ENCODE measurements around the gene UGT2B28.
"Not testable (repeated sequence)": the region's sequence is repeated elsewhere in the genome, so short reads cannot be mapped to it uniquely, and the experiment has no call there.

Gene UGT2B28

DNA sequence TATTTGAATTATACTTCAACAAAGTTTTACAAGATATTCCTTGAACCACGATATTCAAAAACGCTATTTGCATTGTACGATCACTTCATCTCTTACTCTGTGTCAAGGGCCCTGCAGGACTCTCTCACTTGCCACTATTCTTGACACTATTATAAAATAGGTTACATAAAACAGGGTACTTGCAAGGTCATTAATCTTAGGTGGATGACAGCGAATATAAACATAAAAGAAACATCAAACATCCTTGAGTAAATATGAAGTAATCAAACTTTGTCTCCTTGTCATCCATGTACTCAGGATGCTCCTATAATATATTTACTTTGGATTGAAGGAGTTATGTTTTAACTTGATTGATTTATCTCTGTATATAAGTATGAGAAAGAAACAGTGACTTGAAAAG lies at the start of gene UGT2B28:
UGT2B28 (plus strand) TSS at position 395 of the 400 bp plus-strand sequence. CDS start 26 bp downstream, outside the sequence.
- not testable (repeated sequence) for DNase-seq (ENCODE audit: low read depth in 2 of 2)

GRCh38 chr4:69239092-69239491 lies 41.2 kb upstream of the UGT2B28 start:
- no peak for DNase-seq (ENCODE audit: low read depth in 2 of 2)

DNA sequence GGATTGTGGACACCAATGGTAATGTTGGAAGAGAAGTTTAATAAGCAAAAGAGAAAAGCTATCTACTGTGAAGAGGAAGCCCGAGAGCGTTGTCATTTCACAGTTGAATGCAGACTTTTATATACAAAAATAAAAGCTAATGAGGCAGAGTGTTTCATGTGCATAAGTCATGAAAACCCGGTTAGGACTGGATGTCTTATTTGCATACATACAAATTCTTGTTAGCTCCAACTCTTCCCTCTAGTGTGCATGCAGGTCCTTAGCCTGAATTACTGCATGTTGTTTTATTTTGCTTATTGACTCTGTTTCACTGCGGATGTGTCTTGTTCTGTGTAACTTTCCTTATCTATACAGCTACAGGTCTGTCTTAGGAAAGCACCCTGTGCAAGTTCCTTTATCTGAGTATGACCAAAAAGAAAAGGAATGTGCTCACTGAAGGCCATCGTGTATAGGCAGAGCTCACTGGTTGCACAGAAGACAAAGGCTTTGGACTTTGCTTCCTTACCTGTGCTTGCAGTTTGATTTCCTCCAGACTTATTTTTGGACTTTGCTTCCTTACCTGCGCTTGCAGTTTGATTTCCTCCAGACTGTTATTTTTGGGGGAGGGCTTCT lies 40.6 kb upstream of the UGT2B28 start:
- DNase-seq (ENCODE audit: low read depth in 2 of 2), result no peak

- not testable (repeated sequence) for DNase-seq (ENCODE audit: low read depth in 2 of 2)
These were observed 39.5 kb upstream of the UGT2B28 start for GRCh38 chr4:69240787-69241186.

DNA sequence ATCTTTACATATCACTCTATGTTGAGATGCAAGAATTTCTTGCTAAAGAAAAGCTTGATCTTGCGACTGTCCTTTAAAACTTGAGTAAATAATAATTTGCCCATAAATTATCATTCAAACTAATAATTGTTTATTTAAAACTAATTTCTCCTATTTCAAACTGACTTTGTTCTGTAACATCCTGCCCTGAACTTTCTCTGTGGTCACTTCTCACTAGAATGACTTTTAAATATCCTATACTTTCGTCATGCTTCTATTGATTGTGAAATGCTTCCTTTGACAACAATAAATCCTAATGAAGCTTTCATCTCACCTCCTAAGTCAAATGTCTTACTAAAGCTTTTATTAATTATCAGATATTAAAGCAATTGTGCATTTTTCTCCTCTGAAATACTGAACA lies 38.5 kb upstream of the UGT2B28 start:
- not testable (repeated sequence) for DNase-seq (ENCODE audit: low read depth in 2 of 2)

GRCh38 chr4:69242562-69243240 lies 37.6 kb upstream of the UGT2B28 start:
- not testable (repeated sequence) for DNase-seq (ENCODE audit: low read depth in 2 of 2)

DNA sequence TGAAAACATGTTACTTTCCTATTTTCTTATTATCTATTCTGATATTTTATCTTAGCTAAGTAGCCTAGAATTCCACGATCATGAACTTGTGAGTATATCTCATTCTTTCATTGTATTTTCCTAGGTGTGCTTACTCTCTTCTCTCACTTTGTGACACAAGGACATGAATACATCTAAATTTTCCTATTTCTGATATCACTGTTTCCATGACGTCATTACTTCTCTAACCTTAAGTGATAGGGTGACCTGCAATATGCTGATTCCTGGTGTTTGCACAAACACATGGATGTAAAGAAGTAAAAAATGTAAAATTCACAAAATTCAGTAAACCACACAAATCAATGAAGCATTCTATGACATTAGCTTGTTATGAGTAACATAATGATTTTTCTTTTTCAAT lies 29.4 kb upstream of the UGT2B28 start:
- DNase-seq (ENCODE audit: low read depth in 2 of 2), result not testable (repeated sequence)

- DNase-seq (ENCODE audit: low read depth in 2 of 2), result not testable (repeated sequence)
These were observed 27.0 kb upstream of the UGT2B28 start for GRCh38 chr4:69253147-69253772.

DNA sequence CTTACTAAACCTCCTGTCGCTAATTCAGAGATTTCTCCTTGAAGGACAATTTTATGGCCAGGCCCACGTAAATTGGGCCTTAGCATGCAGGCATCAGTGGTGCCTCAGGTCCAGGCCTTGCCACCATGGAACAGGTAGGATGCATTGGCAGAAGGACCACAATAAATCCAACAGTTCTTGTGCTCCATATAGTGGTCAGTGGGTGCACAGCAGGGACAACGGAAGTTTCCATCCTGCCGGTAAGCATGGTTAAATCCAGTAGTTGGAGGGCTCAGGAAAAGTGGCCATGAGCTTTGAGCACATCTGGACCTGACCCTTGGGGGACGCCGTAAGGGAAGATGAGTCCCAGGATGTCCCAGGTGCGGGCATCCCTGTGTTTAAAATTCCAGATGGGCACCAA lies 11.7 kb upstream of the UGT2B28 start:
- DNase-seq (ENCODE audit: low read depth in 2 of 2), result not testable (repeated sequence)

DNA sequence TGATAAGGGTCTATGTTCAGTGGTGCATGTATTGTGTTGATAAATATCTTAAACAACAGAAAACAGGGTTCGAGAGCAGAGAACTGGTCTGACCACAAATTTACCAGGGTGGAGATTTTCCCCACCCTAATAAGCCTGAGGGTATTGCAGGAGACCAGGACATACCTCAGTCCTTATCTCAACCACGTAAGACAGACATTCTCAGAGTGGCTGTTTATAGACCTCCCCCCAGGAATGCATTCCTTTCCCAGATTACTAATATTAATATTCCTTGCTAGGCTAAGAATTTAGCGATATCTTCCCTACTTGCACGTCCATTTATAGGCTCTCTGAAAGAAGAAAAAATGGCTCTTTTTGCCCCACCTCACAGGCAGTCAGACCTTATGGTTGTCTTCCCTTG lies 16.1 kb downstream of the UGT2B28 start:
- DNase-seq (ENCODE audit: low read depth in 2 of 2), result not testable (repeated sequence)

DNA sequence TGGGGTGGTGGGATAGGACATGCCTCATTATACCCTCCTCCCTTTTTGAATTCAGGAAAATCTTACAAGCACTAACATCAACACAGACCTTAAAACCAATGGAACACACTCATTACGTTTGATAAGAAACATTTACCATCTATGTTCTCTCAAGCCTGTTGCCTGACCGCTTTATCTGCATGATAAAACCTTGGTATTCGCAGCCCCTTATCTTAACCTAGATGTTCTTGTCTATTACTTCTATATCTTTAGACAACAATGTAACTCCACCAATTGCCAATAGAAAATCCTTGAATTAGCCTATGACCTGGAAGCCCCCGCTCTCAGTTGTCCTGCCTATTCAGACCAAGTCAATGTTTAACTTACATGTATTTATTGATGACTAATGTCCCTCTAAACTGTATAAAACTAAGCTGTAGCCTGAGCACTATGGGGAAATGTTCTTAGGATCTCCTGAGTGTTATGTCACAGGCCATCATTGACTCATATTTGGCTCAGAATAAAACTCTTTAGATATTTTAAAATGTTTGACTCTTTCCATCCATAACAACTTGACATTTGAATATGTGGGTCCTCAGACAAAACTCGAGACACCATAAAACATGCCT lies 28.3 kb downstream of the UGT2B28 start:
- DNase-seq (ENCODE audit: low read depth in 2 of 2), result not testable (repeated sequence)

GRCh38 chr4:69309549-69310076 lies 29.3 kb downstream of the UGT2B28 start:
- not testable (repeated sequence) for DNase-seq (ENCODE audit: low read depth in 2 of 2)

- not testable (repeated sequence) for DNase-seq (ENCODE audit: low read depth in 2 of 2)
These were observed 30.0 kb downstream of the UGT2B28 start for GRCh38 chr4:69310262-69310661.

- not testable (repeated sequence) for DNase-seq (ENCODE audit: low read depth in 2 of 2)
These were observed 37.5 kb downstream of the UGT2B28 start for GRCh38 chr4:69317669-69318298.

GRCh38 chr4:69321153-69321729 lies 41.0 kb downstream of the UGT2B28 start:
- DNase-seq (ENCODE audit: low read depth in 2 of 2), result no peak

DNA sequence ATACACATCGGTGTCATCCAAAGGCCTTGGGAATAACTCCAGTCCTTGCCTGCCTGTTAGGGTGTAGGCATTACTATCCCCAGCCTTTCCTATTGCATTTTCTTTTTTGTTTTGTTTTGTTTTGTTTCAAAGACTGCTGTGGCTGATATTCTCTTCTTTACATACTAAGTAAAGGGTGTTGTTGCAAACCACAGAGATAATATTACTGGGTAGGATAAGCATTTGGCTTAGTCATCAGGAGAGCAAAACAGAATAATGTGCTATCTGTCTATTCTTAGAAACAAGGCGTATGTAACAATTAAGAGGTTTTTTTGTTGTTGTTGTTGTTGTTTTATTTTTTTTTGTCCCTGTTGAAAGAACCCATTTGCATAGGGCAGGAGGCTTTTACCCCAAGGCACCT lies 41.8 kb downstream of the UGT2B28 start:
- DNase-seq (ENCODE audit: low read depth in 2 of 2), result no peak

DNA sequence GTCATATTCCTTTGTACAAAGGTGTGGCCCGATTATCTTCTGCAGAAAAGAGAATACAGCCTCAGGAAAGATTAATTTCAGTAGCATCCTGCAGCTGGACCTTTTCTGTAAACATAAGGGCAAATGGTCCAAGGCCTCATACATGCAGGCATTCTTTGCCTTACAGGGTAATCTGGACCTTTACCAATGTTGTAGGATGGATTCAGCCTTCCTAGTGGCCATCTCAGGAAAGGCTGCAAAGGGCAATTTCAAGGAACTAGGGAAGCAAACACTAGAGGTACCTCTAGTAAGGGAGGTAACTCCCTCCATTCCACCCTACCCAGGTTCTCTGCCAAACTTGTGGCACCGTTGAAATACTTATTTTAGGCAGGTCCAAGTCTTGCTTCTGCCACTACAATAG lies 43.0 kb downstream of the UGT2B28 start:
- DNase-seq (ENCODE audit: low read depth in 2 of 2), result no peak

- DNase-seq (ENCODE audit: low read depth in 2 of 2), result no peak
These were observed 50.2 kb downstream of the UGT2B28 start for GRCh38 chr4:69330345-69331047.

DNA sequence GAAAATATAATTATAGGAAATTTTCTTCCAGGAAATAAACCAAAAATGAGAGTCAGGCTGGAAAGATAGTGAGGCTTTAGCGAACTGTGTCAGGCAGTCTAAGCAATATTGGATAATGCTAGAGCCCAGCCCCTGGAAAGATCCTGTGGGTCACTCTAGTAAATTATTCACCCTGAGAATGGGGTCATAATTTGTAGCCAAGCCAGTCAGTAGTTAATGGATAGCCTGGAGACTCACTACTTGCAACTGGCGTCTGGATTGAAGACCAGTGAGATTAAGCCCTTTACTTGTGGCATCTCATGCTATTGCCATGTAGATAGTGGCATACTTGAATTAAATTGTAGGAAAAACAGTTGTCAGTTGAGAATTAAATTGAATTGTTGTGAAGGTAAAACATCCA lies 51.0 kb downstream of the UGT2B28 start:
- DNase-seq (ENCODE audit: low read depth in 2 of 2), result not testable (repeated sequence)

- not testable (repeated sequence) for DNase-seq (ENCODE audit: low read depth in 2 of 2)
These were observed 55.2 kb downstream of the UGT2B28 start for GRCh38 chr4:69335485-69335884.

GRCh38 chr4:69343114-69343513 lies 62.8 kb downstream of the UGT2B28 start:
- DNase-seq (ENCODE audit: low read depth in 2 of 2), result not testable (repeated sequence)
